OCI-M2 (cell line): Measurements from ENCODE around the gene MTCL1.
"Not testable (repeated sequence)": the region's sequence is repeated elsewhere in the genome, so short reads cannot be mapped to it uniquely, and the experiment has no call there.

Experiments used
- DNase-seq: peaks from one replicate; lab custom pipeline; 2025; ENCODE audit not compliant: unreplicated experiment; lab: John Stamatoyannopoulos, UW

Gene MTCL1

DNA sequence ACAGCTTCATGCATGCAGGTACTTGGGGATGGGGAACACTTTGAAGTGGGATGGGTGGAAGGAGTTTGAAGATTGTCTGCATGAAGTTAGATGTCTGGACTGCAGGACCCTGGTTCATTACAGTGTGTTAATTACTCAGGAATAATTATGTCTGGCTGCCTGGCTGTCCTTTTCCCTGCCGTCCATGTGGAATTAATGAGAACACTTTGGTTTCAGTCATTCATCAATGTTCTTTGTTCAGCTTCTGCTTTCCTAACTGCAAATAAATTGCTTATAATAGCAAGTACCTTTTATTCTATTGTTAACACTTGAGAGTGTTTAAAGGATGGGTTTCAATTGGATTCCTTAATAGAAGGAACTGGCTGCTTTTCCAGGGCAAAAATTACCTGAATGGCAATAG, 35.8 kb downstream of the MTCL1 start:
- no peak for DNase-seq

DNA sequence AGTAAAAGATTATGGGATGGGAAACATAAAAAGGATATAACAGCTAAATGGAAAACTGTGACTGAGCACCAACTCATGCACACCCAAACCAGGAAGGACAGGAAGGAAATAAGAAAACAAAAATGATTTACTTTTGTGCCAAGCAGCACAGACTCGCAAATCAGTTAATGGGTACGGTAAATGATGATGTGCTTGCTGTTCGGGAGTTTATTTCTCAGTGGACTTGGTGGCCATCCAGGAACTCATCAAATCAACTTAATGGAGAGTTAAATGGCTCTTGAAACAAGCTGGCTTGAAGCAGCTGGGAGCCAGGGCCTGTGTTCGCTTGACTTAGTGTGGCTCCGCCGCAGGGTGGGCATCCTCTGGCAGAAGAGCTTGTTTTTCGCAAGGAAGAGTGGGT, 36.2 kb downstream of the MTCL1 start:
- DNase-seq: no peak

DNA sequence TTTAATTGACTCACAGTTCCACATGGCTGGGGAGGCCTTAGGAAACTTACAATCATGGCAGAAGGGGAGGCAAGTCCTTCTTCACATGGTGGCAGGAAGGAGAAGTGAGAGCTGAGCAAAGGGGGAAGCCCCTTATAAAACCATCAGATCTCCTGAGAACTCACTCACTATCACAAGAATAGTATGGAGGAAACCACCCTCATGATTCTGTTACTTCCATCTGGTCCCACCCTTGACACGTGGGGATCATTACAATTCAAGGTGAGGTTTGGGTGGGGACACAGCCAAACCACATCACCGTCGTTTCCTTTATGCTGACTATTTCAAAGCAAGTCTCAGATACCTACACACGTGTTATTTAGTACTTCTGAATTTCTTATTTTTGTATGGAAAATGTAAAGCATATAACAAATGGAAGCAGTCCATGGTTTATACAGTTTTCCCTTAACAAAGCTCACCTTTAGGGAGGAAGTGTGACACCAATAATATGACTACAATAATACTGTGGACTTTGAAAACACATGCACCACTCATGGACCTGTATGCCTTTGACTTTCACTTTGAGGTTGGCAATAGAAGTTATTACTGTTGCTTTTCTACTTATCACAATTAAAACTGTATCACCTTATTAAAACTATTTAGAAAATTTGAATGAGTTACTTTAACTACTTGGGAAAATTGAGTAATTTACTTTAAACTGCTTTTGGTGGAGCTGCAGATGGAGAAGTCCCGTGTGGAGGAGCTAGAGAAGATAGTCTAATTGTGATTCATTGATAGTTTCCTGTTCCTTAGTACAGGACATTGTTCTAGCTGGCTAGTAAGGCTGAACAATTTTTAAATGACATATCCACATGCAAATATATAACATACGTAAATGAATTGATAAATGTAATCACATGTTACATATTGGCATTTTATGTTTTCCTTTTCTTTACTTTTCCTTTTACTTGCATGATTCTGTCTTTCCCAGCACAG, 37.3 kb downstream of the MTCL1 start:
- no peak for DNase-seq

DNA sequence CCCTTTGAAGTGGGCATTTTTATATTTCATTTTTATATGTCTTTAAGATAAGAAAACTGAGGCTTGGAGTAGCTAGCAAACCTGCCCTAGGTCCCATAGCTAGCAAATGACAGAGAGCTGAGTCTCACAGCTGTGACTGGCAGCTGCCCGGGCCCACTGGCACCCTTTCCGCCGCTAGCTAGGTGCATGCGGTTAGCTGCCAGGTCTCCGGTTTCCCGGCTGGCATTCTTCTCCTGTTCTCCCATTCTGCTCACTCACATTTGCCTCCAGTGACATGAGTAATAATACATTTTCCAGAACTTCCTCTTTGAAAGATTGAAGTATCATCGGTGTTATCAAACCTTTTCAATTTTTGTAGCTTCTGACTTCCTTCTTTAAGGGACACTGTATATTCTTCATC, 38.7 kb downstream of the MTCL1 start:
- no peak for DNase-seq

DNA sequence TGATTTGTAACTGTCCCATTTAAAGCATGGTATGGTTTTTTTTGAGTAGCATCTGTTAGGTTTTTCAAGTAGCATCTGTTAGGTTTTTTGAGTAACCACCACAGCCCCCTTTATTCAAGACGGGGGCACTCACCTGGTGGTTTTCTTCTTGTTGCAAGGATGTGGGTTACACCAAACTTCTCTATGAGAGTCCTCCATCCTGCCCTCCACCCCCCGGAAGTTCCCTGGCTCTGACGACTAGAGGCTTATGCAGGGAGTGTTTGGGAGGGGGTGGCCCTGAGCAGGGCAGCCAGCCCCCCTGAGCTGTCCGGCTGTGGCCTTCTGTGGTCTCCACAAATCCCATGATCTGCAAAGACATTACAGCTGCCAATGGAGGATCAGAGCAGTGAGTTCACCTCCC, 39.3 kb downstream of the MTCL1 start:
- DNase-seq: no peak

DNA sequence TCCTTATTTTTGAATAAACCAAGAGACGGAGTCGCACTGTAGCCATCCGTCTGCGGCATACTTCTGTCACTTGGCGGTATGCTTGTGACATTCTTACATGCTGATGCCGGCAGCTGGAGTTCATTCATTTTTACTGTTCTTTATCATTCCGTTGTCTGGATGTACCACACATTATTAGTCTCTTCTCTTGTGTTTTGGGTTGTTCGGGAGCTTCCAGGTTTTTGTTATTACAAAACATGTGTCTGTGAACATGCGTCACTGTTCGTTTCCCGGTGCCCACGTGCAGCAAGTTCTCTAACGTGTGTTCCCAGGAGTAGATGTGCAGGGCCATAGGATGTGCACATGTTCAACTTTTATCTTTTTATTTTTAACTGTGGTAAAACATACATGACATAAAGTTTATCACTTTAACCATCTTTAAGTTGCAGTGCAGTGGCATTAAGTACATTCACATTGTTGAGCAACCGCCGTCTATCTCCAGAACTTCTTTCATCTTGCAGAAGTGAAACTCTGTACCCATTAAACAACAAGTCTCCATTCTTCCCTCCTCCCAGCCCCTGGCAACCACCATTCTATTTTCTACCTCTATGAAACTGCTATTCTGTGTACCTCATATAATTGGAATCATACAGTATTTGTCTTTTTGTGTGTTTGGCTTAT, 40.1 kb downstream of the MTCL1 start:
- no peak for DNase-seq

DNA sequence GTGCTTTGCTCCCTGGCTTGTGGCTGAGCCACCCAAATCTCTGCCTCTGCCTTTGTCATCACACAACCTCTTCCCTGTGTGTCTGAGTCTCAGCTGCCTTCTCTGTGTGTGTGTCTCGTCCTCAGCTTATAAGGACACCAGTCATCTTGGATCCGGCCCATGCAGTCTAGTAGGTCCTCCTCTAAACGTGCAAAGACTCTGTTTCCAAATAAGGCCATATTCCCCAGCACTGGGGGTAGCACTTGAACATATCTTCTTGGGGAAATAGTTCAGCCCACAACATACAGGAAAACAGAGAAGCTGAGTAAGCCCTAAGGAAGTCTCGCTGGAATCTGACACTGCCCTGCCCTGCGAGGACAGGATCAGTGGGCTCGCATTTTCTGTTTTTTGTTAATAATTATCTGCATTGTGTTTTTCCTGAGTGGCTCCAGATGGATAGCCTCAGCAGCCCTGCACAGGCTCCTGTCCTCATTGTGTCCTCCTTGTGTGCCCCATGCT, 42.1 kb downstream of the MTCL1 start:
- DNase-seq: no peak

DNA sequence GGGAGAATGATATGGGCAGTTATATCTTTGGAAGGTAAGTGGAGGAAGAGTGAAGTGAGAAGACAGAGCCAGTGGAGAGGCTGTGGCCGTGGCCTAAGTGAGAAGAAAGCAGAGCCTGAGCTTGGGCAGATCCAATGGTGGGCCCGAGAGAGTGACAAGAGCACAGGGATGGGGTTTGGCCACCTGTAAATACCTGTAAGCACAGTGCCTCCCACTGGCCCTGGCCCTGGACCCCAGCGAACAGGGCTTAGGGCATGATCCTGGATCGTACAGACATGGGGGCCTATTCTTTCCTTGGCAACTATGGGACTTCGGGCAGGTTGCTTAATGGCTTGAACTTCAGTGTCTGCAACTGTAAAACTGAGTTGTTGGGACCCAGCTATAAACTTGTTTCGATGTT, 44.1 kb downstream of the MTCL1 start:
- DNase-seq: no peak

DNA sequence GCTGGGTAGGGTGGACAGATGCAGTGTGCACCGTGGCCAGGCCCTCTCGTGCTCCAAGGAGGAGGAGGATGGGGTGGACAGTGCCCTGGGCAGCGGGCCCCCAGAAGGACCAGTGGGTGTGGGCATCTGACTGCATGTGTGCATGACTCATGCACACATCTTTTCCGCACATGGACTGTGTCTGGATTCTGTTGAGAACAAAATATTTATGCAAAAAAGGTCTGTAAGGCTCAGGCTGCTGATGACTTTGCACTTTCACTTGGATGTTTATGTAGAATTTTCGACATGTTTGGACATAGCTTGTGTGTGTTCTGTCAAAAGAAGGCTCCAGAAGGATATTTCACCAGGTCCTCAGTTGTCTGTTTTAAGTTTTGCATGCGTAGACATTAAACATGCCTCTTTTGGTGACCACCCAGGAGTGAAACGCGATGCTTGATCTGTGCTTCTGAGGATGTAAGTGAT, 45.6 kb downstream of the MTCL1 start:
- no peak for DNase-seq

DNA sequence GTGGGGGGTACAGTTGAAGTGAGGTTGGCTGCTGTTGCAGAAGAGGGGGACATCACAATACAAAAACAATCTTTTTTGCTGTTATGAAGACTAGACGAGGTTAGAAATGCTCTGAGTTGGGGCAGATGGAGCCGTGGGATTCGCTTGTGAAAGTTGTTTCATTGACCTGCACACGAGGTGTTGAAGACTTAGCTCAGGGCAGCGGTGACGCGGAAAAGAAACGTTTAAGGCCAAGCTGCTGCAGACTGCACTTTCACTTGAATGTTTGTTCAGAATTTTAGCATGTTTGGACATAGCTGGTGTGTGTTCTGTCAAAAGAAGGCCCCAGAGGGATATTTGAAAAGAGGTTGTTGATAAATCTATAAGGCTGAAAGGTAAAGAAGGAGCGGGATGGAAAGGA, 46.3 kb downstream of the MTCL1 start:
- no peak for DNase-seq

DNA sequence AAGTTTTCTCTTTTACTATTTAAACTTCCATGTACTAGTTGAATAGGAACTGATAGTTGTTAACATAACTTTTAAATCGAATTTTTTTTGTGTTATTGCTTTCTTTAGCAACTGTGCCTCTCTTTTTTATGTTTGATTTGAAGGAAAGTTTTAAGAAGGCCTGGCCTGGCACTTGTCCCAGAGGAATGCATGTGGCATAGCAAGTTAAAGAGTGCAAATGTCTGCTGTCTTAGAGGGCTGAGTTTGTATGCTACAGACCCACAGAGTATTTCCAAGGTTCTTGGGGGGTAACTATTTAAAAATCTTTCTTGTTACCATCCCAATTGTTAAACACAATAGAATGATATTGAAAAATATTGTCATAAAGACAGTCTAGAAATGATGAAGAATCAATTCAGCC, 47.0 kb downstream of the MTCL1 start:
- no peak for DNase-seq

DNA sequence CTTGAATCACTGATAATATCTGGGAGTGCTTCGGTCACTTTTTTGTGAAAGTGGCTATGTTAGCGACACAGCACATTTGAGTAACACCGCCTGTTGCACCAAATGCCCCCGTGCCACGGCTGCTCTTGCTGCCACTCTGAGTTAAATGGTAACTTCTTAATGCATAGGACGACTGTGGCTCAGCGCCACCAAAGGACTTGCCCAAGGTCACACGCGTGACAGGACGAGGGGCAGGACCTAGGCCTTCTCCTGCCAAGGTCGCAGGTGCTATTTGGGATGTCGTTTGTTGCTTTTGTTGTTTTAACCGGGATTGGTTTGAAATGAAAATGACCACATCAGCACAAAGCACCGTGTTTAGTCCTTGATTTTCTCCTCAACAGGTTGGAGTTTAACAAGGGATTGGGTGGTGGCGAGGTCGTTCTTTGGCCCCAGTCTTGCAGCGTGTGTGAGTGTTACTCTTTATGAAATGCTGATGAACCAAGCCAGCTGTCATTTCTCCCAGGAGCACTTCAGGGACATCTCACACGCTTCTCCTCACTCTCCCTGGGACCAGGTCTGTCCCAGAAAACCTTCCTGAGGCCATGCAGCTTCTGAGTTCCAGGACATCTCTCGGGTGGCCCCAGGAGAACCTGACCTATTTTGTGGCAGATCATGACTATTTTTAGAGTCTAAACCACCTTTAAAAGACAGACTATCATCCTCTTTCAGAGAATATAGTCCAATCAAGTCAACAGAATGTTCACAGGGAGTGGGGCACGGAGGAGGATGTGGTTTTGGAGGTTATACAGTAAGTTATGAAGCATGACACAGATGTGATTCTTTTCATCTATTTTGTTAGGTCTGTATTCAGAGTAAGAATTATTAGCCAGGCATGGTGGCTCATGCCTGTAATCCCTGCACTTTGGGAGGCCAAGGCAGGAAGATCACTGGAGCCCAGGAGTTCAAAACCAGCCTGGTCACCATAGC, 49.9 kb downstream of the MTCL1 start:
- DNase-seq: no peak

DNA sequence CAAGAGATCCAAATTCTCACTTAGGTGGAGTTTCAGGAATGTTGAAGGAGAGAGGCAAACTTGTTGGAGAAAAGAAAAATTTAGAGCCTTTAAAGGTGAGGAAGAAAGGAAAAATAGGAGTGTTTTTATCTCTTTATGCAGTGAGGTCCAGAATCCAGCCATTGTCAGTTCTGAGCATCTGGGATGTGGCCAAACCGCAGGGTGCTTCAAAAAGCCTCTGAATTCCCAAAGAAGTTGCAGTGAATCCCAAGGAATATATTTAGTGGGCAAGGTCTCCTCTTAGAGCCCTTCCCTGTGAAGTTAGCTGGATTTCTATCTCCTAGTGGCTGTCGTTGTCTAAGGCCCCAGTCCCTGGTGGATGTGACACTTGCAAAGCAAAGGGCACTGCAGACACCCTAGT, 51.2 kb downstream of the MTCL1 start:
- DNase-seq: no peak

DNA sequence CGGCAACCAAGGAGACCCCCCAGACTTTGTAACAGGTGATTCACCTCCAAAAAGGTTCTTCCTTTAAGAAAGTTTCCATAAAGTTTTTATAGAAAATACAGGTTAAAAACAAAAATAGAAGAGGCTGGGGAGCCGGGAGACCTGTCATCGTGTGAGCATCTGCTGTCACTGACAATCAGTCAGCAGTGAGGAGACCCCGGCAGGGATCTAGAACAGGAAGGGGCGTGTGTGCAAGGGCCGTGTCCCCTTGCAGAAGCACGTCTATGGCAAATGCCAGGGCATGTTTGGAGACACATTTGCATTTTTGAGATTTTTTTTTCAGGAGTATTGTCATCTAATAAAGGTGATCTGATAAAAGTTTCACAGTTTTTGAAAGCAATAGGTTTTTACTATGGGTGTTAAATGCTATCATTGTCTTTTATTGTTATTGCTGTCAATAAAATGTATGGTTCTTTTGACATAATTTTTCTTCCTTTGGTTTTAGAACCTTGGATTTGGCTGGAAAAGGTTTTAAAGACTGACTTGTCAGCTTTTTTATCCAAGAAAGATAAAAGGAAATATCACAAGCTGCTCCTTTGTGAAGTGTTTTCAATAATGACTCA, 52.1 kb downstream of the MTCL1 start:
- no peak for DNase-seq

DNA sequence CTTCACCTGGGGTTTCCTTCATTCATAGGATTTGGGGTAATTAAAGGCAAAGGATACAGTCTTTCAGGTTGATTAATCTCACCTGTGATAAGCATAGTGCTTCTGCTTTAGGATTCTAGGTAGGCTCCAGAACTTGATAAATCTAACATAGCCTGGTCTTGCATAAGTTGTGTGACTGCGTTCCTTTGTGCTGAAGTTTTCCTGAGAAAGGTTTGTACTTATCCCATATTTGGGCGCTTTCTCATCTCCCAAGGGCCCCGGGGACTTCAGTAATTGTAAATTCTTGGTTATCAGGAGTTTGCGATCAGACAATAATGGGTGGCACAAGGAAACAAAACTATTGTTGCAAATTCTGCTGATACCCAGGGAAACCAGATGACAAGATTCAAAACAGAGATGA, 53.1 kb downstream of the MTCL1 start:
- no peak for DNase-seq

DNA sequence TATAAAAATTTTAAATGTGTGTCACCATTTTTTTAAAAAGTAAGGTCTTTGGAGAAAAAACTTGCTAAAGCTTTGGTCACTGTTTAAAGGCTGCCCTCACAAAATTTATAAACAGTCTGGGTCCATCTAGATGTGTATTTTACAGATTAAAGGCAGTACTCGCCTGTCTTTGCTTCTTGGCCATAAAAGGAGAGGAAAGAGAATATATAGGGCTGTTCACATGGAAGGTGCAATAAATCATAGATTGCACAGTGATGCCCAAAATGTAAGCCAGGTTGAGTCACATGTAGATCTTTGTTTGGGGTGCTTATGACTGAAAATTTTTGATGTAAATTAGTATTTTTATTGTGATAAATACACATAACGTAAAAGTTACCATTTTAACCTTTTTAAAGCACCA, 55.6 kb downstream of the MTCL1 start:
- no peak for DNase-seq

DNA sequence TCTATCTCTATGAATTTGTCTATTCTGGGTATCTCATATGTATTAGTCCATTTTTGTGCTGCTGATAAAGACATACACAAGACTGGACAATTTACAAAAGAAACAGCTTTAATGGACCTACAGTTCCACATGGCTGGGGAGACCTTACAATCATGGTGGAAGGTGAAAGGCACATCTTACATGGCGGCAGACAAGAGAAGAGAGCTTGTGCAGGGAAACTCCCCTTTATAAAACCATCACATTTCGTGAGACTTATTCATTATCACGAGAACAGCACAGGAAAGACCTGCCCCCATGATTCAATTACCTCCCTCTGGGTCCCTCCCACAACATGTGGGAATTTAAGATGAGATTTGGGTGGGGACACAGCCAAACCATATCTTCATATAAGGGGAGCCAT, 56.2 kb downstream of the MTCL1 start:
- DNase-seq: not testable (repeated sequence)

DNA sequence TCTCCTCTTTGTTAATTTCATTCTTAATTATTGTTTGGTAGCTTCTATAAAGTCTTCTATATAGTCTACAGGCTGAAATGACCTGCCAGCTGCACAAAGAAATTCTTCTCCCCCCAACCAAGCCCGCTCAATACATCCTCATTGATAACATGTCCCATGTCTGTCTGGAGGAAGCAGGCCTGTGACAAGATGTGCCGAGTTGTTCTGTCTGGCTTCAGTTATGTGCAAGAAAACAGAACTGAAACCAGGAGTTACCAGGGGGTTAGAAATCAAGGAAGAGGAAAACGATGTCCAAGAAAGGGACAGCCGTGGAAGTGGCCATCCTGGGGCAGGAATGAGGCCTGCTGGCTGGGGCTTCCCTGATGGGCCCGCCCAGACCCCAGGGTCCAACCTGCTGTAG, 57.6 kb downstream of the MTCL1 start:
- no peak for DNase-seq

DNA sequence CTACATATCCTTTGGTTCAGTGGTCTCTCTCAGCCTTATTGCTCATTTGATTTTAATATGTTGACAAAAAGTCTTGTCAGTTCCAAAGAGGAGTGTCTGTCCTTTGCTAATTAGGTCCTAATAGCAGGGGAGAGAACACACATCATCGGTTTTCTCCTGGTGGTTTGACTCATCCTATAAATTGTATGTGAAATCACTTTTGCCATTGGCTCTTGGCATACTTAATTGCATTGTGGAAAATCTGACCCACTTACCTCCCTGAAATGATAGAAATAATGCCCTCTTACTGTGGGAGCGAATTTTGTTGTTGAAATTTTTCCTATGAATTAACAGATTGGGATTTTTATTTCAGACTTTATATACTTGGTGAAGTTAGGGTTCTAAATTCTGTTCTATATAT, 58.3 kb downstream of the MTCL1 start:
- no peak for DNase-seq

DNA sequence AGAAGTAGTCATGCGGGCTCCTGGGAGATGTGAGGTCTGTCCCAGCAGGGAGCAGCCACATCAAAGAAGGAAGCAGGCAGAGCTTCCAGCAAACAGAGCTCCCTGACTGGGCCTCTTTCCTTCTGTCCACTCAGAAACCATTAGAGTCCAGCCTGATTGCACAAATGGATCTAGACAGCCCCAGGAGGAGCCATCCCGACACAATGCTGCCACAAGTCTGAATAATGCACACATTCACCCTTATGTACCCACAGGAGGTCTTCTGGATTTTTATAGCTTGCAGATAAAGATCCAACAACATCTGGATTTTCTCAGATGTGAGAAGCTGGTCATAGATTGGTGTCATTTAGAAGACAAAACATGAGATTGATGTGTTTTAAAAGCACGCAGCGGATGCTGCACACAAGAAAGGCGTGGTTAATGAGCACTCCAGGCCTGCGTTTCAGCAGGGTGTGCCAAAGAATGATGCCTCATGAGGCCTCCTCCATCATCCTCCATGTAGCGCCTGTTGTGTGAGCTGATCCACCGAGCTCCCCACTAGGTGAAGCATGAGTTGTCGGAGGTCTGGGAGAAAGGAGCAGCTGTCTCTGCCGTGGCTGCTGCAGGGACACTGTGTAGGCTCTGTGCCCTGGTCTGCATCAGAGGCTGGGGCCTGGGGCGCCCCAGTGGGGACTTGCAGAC, 60.6 kb downstream of the MTCL1 start:
- DNase-seq: no peak
